Measurements from ENCODE around the gene SFXN3. TPM values are rescaled to one million over a fixed set of nuclear protein-coding genes. Genes with fewer than 3 reads are reported as not detected.

SFXN3 gene
- total and polyA plus RNA-seq, 2 of the 13 experiments (the other 11 are each of a cell fraction or from before 2014, with no cell fraction given): 16.8 to 71.5 TPM

DNA sequence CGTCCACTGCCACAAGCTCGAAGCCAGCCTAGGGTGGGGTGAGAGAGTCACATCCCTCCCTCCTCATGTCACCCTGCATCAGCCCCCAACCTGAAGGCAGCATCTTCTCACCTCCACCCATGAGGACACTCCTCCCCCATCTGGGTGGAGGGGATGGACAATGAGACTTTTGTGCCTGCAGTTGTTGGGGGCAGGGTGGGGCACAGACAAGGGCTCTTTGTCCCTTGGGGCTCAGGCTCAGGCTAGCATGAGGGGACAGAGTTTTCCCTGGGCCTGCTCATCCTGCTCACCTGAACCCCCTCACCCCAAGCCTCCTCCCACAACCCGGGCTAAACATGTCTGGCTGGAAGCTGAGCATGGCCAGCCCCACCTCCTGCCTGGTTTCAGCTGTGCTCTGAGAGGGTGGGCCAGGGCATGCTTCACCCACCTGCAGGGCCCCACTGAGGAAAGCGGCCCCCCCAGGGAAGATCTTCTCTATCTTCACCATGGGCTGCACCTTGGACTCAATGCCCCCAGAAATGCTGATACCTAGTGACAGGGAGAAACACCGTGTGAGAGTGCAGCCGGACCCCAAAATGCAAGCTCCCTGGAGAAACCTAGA lies 22.1 kb upstream of the SFXN3 start (continued):
- TF ChIP-seq, protein P1, sequence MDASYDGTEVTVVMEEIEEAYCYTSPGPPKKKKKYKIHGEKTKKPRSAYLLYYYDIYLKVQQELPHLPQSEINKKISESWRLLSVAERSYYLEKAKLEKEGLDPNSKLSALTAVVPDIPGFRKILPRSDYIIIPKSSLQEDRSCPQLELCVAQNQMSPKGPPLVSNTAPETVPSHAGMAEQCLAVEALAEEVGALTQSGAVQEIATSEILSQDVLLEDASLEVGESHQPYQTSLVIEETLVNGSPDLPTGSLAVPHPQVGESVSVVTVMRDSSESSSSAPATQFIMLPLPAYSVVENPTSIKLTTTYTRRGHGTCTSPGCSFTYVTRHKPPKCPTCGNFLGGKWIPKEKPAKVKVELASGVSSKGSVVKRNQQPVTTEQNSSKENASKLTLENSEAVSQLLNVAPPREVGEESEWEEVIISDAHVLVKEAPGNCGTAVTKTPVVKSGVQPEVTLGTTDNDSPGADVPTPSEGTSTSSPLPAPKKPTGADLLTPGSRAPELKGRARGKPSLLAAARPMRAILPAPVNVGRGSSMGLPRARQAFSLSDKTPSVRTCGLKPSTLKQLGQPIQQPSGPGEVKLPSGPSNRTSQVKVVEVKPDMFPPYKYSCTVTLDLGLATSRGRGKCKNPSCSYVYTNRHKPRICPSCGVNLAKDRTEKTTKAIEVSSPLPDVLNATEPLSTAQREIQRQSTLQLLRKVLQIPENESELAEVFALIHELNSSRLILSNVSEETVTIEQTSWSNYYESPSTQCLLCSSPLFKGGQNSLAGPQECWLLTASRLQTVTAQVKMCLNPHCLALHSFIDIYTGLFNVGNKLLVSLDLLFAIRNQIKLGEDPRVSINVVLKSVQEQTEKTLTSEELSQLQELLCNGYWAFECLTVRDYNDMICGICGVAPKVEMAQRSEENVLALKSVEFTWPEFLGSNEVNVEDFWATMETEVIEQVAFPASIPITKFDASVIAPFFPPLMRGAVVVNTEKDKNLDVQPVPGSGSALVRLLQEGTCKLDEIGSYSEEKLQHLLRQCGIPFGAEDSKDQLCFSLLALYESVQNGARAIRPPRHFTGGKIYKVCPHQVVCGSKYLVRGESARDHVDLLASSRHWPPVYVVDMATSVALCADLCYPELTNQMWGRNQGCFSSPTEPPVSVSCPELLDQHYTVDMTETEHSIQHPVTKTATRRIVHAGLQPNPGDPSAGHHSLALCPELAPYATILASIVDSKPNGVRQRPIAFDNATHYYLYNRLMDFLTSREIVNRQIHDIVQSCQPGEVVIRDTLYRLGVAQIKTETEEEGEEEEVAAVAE (CRISPR knock-in tag; IDR thresholded peaks at IDR 0.05; ENCODE audit: borderline replicate concordance): no peak
- no peak for TF ChIP-seq ZNF331 (CRISPR knock-in tag; IDR thresholded peaks at IDR 0.05)
- TF ChIP-seq HOXA3 (CRISPR knock-in tag; IDR thresholded peaks at IDR 0.05): peak; percentile 50
- TF ChIP-seq ARID2 (CRISPR knock-in tag; IDR thresholded peaks at IDR 0.05; ENCODE audit: borderline replicate concordance): no peak
- TF ChIP-seq, protein P2, sequence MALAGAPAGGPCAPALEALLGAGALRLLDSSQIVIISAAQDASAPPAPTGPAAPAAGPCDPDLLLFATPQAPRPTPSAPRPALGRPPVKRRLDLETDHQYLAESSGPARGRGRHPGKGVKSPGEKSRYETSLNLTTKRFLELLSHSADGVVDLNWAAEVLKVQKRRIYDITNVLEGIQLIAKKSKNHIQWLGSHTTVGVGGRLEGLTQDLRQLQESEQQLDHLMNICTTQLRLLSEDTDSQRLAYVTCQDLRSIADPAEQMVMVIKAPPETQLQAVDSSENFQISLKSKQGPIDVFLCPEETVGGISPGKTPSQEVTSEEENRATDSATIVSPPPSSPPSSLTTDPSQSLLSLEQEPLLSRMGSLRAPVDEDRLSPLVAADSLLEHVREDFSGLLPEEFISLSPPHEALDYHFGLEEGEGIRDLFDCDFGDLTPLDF (CRISPR knock-in tag; IDR thresholded peaks at IDR 0.05): no peak
- TF ChIP-seq ZFY (CRISPR knock-in tag; IDR thresholded peaks at IDR 0.05): peak; percentile 26; the same call in 1 of the 2 replicates
- TF ChIP-seq, protein P3, sequence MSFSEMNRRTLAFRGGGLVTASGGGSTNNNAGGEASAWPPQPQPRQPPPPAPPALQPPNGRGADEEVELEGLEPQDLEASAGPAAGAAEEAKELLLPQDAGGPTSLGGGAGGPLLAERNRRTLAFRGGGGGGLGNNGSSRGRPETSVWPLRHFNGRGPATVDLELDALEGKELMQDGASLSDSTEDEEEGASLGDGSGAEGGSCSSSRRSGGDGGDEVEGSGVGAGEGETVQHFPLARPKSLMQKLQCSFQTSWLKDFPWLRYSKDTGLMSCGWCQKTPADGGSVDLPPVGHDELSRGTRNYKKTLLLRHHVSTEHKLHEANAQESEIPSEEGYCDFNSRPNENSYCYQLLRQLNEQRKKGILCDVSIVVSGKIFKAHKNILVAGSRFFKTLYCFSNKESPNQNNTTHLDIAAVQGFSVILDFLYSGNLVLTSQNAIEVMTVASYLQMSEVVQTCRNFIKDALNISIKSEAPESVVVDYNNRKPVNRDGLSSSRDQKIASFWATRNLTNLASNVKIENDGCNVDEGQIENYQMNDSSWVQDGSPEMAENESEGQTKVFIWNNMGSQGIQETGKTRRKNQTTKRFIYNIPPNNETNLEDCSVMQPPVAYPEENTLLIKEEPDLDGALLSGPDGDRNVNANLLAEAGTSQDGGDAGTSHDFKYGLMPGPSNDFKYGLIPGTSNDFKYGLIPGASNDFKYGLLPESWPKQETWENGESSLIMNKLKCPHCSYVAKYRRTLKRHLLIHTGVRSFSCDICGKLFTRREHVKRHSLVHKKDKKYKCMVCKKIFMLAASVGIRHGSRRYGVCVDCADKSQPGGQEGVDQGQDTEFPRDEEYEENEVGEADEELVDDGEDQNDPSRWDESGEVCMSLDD (CRISPR knock-in tag; IDR thresholded peaks at IDR 0.05; ENCODE audit: borderline replicate concordance): peak; percentile 90; the same call in 1 of the 2 replicates
- no peak for TF ChIP-seq ZNF674 (CRISPR knock-in tag; IDR thresholded peaks at IDR 0.05; ENCODE audit: low read depth)
- 0 out of 2 replicates have a peak, but pooled peaks have one; percentile 31 for TF ChIP-seq HIVEP1 (CRISPR knock-in tag; IDR thresholded peaks at IDR 0.05)
- TF ChIP-seq ZNF746 (CRISPR knock-in tag; IDR thresholded peaks at IDR 0.05): 0 out of 2 replicates have a peak, but pooled peaks have one; percentile 48
- TF ChIP-seq, protein P4, sequence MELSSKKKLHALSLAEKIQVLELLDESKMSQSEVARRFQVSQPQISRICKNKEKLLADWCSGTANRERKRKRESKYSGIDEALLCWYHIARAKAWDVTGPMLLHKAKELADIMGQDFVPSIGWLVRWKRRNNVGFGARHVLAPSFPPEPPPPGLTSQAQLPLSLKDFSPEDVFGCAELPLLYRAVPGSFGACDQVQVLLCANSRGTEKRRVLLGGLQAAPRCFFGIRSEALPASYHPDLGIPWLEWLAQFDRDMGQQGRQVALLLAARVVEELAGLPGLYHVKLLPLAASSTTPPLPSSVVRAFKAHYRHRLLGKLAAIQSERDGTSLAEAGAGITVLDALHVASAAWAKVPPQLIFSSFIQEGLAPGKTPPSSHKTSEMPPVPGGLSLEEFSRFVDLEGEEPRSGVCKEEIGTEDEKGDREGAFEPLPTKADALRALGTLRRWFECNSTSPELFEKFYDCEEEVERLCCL (CRISPR knock-in tag; IDR thresholded peaks at IDR 0.05; ENCODE audit: borderline replicate concordance): no peak
- no peak for TF ChIP-seq ZNF556 (CRISPR knock-in tag; IDR thresholded peaks at IDR 0.05; ENCODE audit: borderline replicate concordance)
- no peak for TF ChIP-seq REXO4 (CRISPR knock-in tag; IDR thresholded peaks at IDR 0.05; ENCODE audit: borderline replicate concordance)
- TF ChIP-seq ZFP82 (CRISPR knock-in tag; IDR thresholded peaks at IDR 0.05; ENCODE audit: borderline replicate concordance): no peak
- TF ChIP-seq, protein P5, sequence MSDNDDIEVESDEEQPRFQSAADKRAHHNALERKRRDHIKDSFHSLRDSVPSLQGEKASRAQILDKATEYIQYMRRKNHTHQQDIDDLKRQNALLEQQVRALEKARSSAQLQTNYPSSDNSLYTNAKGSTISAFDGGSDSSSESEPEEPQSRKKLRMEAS (IDR thresholded peaks at IDR 0.05): peak; percentile 69; the same call in 1 of the 2 replicates
- no peak for TF ChIP-seq ATAD3A (CRISPR knock-in tag; IDR thresholded peaks at IDR 0.05)
- TF ChIP-seq ZBTB7A (CRISPR knock-in tag; IDR thresholded peaks at IDR 0.05): no peak
- TF ChIP-seq ZNF326 (CRISPR knock-in tag; IDR thresholded peaks at IDR 0.05; ENCODE audit: borderline replicate concordance): no peak
